ENCODE results near the gene RANBP9.

GRCh38 chr6:13617066-13617465, 94.6 kb downstream of the RANBP9 start:
- TF ChIP-seq CTCF (IDR thresholded peaks at IDR 0.05) (no peak), EP300 (IDR thresholded peaks at IDR 0.05) (no peak), POLR2AphosphoS5 (IDR thresholded peaks at IDR 0.05) (no peak), POLR2A (IDR thresholded peaks at IDR 0.05) (no peak)
